Lung (tissue), 12 donors: ENCODE data around the gene DDX1. TPM values are rescaled to one million over a fixed set of nuclear protein-coding genes. Genes with fewer than 3 reads are reported as not detected.
"Not testable (repeated sequence)": the region's sequence is repeated elsewhere in the genome, so short reads cannot be mapped to it uniquely, and the experiment has no call there.

ENCODE experiments used
- ATAC-seq: fragments of 200-7000 bp; cut with Tn5 transposase; one replicate; pipeline ENCODE4 v1.9.1; 2020; ENCODE audit warnings: moderate number of reproducible peaks; ENCODE audit not compliant: insufficient read depth, low FRiP score
- DNase-seq, 3 donors: peaks; one replicate each; pipeline ENCODE4 v3.0.0-alpha.2; 2013 to 2017
- H3K27ac ChIP-seq, 2 donors: one replicate each; pipeline ENCODE4 v1.5.1; 2013; ENCODE audit warnings: mild to moderate bottlenecking in 2 of 2, moderate library complexity in 2 of 2, control low read depth in 1 of 2, inconsistent platforms in 1 of 2, low read depth in 1 of 2, low read length in 1 of 2
- H3K27me3 ChIP-seq, 3 donors: one replicate each; pipeline ENCODE4 v1.5.1; 2013; ENCODE audit warnings: low read length in 2 of 3; ENCODE audit not compliant: control insufficient read depth in 3 of 3, insufficient read depth in 3 of 3
- H3K36me3 ChIP-seq, 4 donors: one replicate each; pipeline ENCODE4 v1.5.1; 2013; ENCODE audit warnings: low read length in 4 of 4, mild to moderate bottlenecking in 1 of 4, moderate library complexity in 1 of 4; ENCODE audit not compliant: control insufficient read depth in 4 of 4, insufficient read depth in 4 of 4
- H3K4me1 ChIP-seq, 5 donors: one replicate each; pipeline ENCODE4 v1.5.1; 2013; ENCODE audit warnings: low read length in 5 of 5, mild to moderate bottlenecking in 2 of 5, moderate library complexity in 1 of 5; ENCODE audit not compliant: control insufficient read depth in 5 of 5, insufficient read depth in 5 of 5
- H3K4me3 ChIP-seq: one replicate; pipeline ENCODE4 v1.5.1; 2013; ENCODE audit warnings: mild to moderate bottlenecking, control low read depth, moderate library complexity
- H3K9ac ChIP-seq, 2 donors: one replicate each; pipeline ENCODE4 v1.5.1; 2013; ENCODE audit warnings: low read length in 2 of 2, control low read depth in 1 of 2; ENCODE audit not compliant: insufficient read depth in 1 of 2
- H3K9me3 ChIP-seq, 4 donors: one replicate each; pipeline ENCODE4 v1.5.1; 2013; ENCODE audit warnings: low read length in 3 of 4, mild to moderate bottlenecking in 1 of 4, moderate library complexity in 1 of 4; ENCODE audit not compliant: control insufficient read depth in 4 of 4, insufficient read depth in 3 of 4
- CTCF ChIP-seq: IDR thresholded peaks from 2 replicates; pipeline ENCODE4 v1.5.1; 2012; ENCODE audit warnings: mild to moderate bottlenecking; ENCODE audit errors: control extremely low read depth, extremely low read depth
- WGBS, 2 donors: extraction: QIAGEN DNeasy Blood & Tissue Kit; methylation state at CpG; one replicate each; pipeline ENCODE4 v1.1.7; 2013; 5-methylcytosine and 5-hydroxymethylcytosine counted together
- polyA plus RNA-seq, 2 donors: library from polyadenylated mRNA; stranded (reverse); fragments of 200-250 nt; gene quantifications; one replicate each; pipeline ENCODE4 v1.2.1, GENCODE V29; 2013
- total RNA-seq, 2 donors: library from RNA; depleted of rRNA in 1 of 2; stranded (reverse); fragments of >200 nt in 1 of 2; gene quantifications; one replicate each; pipeline ENCODE4 v1.2.1, GENCODE V29; 2014 to 2021
- donor health status: control.
- donor health status: control.
- donor health status: Bipolar disorder and iron deficiency.
- donor health status: healthy.
- donor health status: DM: yes; HTN: yes; CAD: no.

DDX1 gene
- total and polyA plus RNA-seq, 4 donors = 53.7 to 85.2 (median 60.5) TPM

DNA sequence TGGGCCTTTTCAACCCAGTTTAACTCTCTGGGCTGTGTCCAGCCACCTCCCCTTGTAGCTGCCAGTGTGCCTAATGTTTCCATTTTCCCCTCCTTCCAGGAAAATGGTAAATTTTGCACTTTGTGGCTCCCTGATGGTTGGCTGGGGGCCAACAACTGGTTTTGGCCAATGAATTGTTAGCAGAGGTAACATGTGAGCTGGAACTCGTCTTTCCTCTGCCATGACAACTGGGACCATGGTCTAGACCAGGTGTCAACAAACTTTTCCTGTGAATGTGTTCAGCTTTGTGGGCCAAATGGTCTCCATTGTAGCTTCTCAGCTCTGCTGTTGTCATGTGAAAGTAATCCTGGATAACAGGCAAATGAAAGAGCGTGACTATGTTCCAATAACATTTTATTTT lies 87.2 kb downstream of the DDX1 start:
- no peak overlapping the region for H3K4me3 ChIP-seq
- no peak overlapping the region for H3K27ac ChIP-seq
- 90 to 94% methylated on average over 2 of the region's 2 CpGs for WGBS, 2 donors
- H3K36me3 ChIP-seq = no peaks in the 10 kb centered on the region
- H3K9ac ChIP-seq = no peak overlapping the region
- DNase-seq (no peak), ATAC-seq (no peak)
- H3K27me3 ChIP-seq = no peaks in the 10 kb centered on the region
- TF ChIP-seq CTCF = no peak
- peaks cover 0 to 12% (median under 1%) of the 10 kb centered on the region in 5 donors for H3K4me1 ChIP-seq
- H3K9me3 ChIP-seq = no peaks in the 10 kb centered on the region

GRCh38 chr2:15679386-15679924 lies 87.8 kb downstream of the DDX1 start:
- no peak overlapping the region for H3K4me3 ChIP-seq
- WGBS, 2 donors = 97% methylated on average over 3 of the region's 3 CpGs

DNA sequence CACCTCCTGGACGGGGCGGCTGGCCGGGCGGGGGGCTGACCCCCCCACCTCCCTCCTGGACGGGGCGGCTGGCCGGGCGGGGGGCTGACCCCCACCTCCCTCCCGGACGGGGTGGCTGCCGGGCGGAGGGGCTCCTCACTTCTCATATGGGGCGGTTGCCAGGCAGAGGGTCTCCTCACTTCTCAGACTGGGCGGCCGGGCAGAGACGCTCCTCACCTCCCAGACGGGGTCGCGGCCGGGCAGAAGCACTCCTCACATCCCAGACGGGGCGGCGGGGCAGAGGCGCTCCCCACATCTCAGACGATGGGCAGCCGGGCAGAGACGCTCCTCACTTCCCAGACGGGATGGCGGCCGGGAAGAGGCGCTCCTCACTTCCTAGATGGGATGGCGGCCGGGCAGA lies 88.5 kb downstream of the DDX1 start:
- not testable (repeated sequence) for H3K36me3 ChIP-seq, ATAC-seq, H3K9ac ChIP-seq, H3K9me3 ChIP-seq, DNase-seq, H3K27ac ChIP-seq, H3K27me3 ChIP-seq, H3K4me1 ChIP-seq, H3K4me3 ChIP-seq
- 85 to 94% methylated on average over 10 to 29 of the region's 33 CpGs for WGBS, 2 donors

More at GRCh38 chr2:15679386-15679924, 87.8 kb downstream of the DDX1 start:
- Histone ChIP-seq H3K9ac (no peak overlapping the region), H3K36me3 (no peaks in the 10 kb centered on the region), H3K4me1 (peaks cover 0 to 9% (median 0%) of the 10 kb centered on the region in 5 donors), H3K27me3 (no peaks in the 10 kb centered on the region), H3K27ac (no peak overlapping the region), H3K9me3 (no peaks in the 10 kb centered on the region)
- no peak for ATAC-seq
- DNase-seq = no peak
- TF ChIP-seq CTCF = no peak

Other genes starting within 250 kb of the DDX1 start
- 10 to 100 TPM; 40.1 to 61.3 TPM for gene NBAS, start 30.5 kb upstream of the DDX1 start, total RNA-seq
- 10 to 100 TPM; 15.6 to 30.8 TPM for gene NBAS, start 30.5 kb upstream of the DDX1 start, polyA plus RNA-seq